HG03039 (cell line): ENCODE data around the gene SPATS2.

Source experiments
- ATAC-seq: cut with Tn5 transposase; IDR thresholded peaks from one replicate; pipeline ENCODE4 v1.9.1; 2021; ENCODE audit warnings: mild to moderate bottlenecking, moderate library complexity; ENCODE audit not compliant: unreplicated experiment

The SPATS2 gene

GRCh38 chr12:49567611-49568441 lies 200.6 kb downstream of the SPATS2 start, which contains the start of gene MCRS1:
TSS of gene MCRS1 (minus strand) at chr12:49568142. CDS start at chr12:49566731, 1,411 bp downstream.
- ATAC-seq, result peak; percentile 74

GRCh38 chr12:49568442-49569162 lies 201.3 kb downstream of the SPATS2 start:
- peak; percentile 5 for ATAC-seq
